ENCODE measurements around the gene MTRF1. TPM values are rescaled to one million over a fixed set of nuclear protein-coding genes. Genes with fewer than 3 reads are reported as not detected.

The MTRF1 gene
- total RNA-seq, 4 donors from 2014 or later: 11.3 to 14.0 (median 12.2) TPM

DNA sequence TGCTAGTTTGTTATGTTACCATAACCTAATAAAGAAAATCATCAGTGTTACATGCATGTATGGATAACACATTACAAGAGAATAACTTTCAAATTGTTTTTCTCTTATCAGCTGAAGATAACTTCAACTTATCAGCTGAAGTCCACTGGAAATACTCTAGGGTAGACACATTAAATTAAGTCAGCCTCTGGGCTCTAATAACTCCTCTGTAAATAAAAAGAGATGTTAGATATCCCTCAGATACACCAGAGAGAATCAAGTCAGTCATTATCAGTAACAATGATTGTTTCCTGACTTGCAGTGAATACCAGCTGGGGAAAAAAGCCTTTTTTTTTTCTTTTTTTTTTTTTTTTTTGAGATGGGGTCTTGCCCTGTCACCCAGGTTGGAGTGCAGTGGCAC, 67.4 kb downstream of the MTRF1 start:
- intact Hi-C loops (cut with DNase I): loop anchor here (10.0 kb wide), 1 partner anchor 71 kb away; no protein-coding TSS in a partner anchor
- DNase-seq: no peak
- H3K27ac ChIP-seq: no peak overlapping the region
- TF ChIP-seq, protein P1, sequence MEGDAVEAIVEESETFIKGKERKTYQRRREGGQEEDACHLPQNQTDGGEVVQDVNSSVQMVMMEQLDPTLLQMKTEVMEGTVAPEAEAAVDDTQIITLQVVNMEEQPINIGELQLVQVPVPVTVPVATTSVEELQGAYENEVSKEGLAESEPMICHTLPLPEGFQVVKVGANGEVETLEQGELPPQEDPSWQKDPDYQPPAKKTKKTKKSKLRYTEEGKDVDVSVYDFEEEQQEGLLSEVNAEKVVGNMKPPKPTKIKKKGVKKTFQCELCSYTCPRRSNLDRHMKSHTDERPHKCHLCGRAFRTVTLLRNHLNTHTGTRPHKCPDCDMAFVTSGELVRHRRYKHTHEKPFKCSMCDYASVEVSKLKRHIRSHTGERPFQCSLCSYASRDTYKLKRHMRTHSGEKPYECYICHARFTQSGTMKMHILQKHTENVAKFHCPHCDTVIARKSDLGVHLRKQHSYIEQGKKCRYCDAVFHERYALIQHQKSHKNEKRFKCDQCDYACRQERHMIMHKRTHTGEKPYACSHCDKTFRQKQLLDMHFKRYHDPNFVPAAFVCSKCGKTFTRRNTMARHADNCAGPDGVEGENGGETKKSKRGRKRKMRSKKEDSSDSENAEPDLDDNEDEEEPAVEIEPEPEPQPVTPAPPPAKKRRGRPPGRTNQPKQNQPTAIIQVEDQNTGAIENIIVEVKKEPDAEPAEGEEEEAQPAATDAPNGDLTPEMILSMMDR (IDR thresholded peaks at IDR 0.05): no peak
- no peak for TF ChIP-seq POLR2A (IDR thresholded peaks at IDR 0.05)
- H3K4me3 ChIP-seq: no peak overlapping the region
- no peaks in the 10 kb centered on the region for H3K27me3 ChIP-seq
- H3K9me3 ChIP-seq: no peaks in the 10 kb centered on the region
- H3K4me1 ChIP-seq: peaks cover 10 to 26% (median 13%) of the 10 kb centered on the region in 3 donors
- H3K36me3 ChIP-seq: no peaks in the 10 kb centered on the region

- H3K4me3 ChIP-seq: peak within 1 kb of the TSS; percentile 68 to 78 (median 74)
- H3K27ac ChIP-seq: peak within 1 kb of the TSS; percentile 83 to 90 (median 86)
- no peaks in the 10 kb centered on the region for H3K36me3 ChIP-seq
- H3K27me3 ChIP-seq: no peaks in the 10 kb centered on the region
- intact Hi-C loops (cut with DNase I): loop anchor here (10.0 kb wide), 1 partner anchor 69 kb away; no protein-coding TSS in a partner anchor
- peak in 2 of 4 donors; percentile 28 to 38 for TF ChIP-seq POLR2A (IDR thresholded peaks at IDR 0.05)
- TF ChIP-seq, protein P1 (IDR thresholded peaks at IDR 0.05): peak in 2 of 6 experiments; percentile 16 to 42
- no peaks in the 10 kb centered on the region for H3K9me3 ChIP-seq
- DNase-seq: peak; percentile 81
- WGBS, 2 donors: 25 to 43% methylated on average over 16 to 24 of the region's 66 CpGs
- peaks cover 10 to 28% (median 13%) of the 10 kb centered on the region in 3 donors for H3K4me1 ChIP-seq
These were observed 69.2 kb downstream of the MTRF1 start, which contains the start of gene KBTBD7 for GRCh38 chr13:41193919-41194824. Gene KBTBD7 (minus strand): TSS chr13:41194569. CDS start chr13:41194257, 312 bp downstream.

DNA sequence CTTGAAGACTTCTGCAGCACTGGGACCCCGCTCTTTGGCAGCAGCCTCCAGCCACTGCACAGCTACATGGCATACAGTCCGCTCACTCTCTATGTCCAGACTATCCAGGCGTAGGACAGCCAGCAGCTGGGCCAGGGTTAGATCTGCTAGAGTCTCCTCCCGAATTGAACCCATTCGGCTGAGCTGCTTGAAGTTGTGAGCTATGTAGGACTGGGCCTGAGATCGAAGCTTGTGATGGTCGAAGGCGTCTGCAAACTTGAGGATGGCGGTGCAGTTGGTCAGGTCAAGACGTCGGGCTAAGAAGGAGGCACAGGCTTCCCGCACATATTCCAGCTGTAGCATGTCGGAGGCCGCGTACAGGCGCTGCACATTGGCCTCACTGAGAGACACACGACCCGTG, 69.9 kb downstream of the MTRF1 start:
- WGBS, 2 donors: 93 to 97% methylated on average over 13 to 16 of the region's 18 CpGs
- Histone ChIP-seq H3K27ac (peak overlapping the region in 1 of 4 donors; percentile 90), H3K27me3 (no peaks in the 10 kb centered on the region), H3K4me3 (peak overlapping the region; percentile 68 to 78 (median 74)), H3K36me3 (no peaks in the 10 kb centered on the region), H3K4me1 (peaks cover 10 to 28% (median 13%) of the 10 kb centered on the region in 3 donors), H3K9me3 (no peaks in the 10 kb centered on the region)
- no peak for DNase-seq
- no peak for TF ChIP-seq POLR2A (IDR thresholded peaks at IDR 0.05)
- TF ChIP-seq, protein P1 (IDR thresholded peaks at IDR 0.05): no peak
- intact Hi-C loops (cut with DNase I): loop anchor here (10.0 kb wide), 1 partner anchor 69 kb away; no protein-coding TSS in a partner anchor

DNA sequence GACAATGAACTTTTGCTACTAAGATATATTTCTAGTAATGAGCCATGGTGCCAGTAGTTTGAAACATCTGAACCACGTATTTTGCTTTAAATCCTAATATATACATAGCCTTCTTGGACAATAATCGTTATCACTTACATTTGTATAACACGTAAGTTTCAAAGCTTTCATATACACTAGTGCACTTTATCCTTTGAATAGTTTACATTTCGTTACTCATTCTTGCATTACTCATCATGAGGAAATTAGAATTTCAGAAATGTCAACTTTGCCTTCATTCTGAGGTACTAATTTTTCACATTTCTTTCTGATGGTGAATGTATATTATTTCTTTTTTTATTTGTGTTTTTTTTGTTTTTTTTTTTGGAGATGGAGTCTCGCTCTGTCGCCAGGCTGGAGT, 74.8 kb downstream of the MTRF1 start:
- 41 to 69% methylated on average over 6 of the region's 6 CpGs for WGBS, 2 donors
- intact Hi-C loops (cut with DNase I): no loop called here

More for the DNA sequence above, 74.8 kb downstream of the MTRF1 start:
- Histone ChIP-seq H3K36me3 (no peaks in the 10 kb centered on the region), H3K27ac (no peak overlapping the region), H3K4me1 (peaks cover 8 to 24% (median 9%) of the 10 kb centered on the region in 3 donors), H3K9me3 (no peaks in the 10 kb centered on the region), H3K4me3 (no peak overlapping the region), H3K27me3 (no peaks in the 10 kb centered on the region)
- no peak for TF ChIP-seq POLR2A (IDR thresholded peaks at IDR 0.05)
- TF ChIP-seq, protein P1 (IDR thresholded peaks at IDR 0.05): no peak
- no peak for DNase-seq
